Measurements from ENCODE around the gene HES5.

DNA sequence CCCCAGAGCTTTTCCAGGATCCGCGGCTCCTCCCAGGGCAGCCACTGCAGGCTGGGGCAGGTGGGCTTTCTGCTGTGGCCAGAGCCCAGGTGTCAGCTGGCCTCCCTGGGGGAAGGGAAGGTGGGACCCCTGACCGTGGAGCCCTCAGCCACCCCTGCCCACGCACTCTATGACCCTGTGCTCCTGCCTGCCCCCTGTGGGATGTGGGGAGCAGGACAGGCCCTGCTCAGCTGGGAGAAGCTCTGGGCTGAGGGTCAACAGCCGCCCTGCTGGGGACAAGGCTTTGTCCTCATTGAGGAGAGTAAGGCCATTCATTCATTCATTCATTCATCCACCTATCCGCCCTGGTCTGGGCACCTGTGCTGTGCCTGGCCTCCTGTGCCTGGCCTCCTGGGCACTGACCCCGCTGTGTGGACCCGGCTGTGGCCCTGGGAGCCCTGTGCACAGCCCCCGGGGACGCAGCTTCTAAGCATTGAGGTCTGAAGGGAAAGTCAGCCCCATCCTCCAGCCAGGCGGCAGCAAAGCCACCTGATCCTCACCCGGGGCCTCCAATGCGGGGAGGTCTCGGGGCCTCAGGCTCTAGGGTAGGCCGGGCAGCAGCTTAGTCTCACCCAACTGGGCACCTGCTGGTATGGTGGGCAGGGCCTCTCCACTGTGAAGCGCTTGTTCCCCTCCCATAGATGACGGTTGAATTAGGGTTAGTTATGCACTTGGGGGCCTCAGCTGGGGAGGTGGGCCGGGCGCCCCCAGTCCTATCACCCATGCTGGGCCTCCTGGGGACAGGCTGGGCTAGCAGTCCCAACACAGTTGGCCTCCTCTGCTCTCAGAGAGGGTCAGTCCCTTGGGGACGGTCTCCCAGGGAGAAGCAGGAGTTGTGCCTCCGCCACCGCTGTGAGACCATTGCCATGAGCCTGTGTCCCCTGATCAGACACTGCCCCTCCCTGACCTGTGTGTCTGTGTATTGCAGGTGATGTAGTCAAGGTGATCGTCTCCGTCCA, 32.1 kb upstream of the HES5 start:
- no peak for TF ChIP-seq EZH2 (IDR thresholded peaks at IDR 0.05; ENCODE audit: insufficient read depth, poor library complexity, severe bottlenecking)
- TF ChIP-seq EZH2phosphoT487 (IDR thresholded peaks at IDR 0.05; ENCODE audit: insufficient read depth, low read depth): no peak

Data from GM23248 (cell line).